Glutamatergic neuron (in vitro differentiated cells): ENCODE data around the gene POLDIP2. TPM values are rescaled to one million over a fixed set of nuclear protein-coding genes. Genes with fewer than 3 reads are reported as not detected.

Experiments
- DNase-seq: peaks from one replicate; pipeline ENCODE4 v3.0.0; 2022
- H3K27ac Mint-ChIP-seq: one replicate; pipeline ENCODE4 v1.8.0; 2020; ENCODE audit warnings: mild to moderate bottlenecking, mixed read lengths, inconsistent platforms; ENCODE audit not compliant: unreplicated experiment
- H3K27me3 Mint-ChIP-seq: one replicate; pipeline ENCODE4 v1.8.0; 2020; ENCODE audit warnings: mild to moderate bottlenecking, moderate library complexity, mixed read lengths, inconsistent platforms; ENCODE audit not compliant: unreplicated experiment
- H3K36me3 Mint-ChIP-seq: one replicate; pipeline ENCODE4 v1.8.0; 2020; ENCODE audit warnings: mild to moderate bottlenecking, mixed read lengths, inconsistent platforms; ENCODE audit not compliant: unreplicated experiment
- H3K4me1 Mint-ChIP-seq: one replicate; pipeline ENCODE4 v1.8.0; 2020; ENCODE audit warnings: mild to moderate bottlenecking, low read depth, mixed read lengths, inconsistent platforms; ENCODE audit not compliant: unreplicated experiment
- H3K4me3 Mint-ChIP-seq: one replicate; pipeline ENCODE4 v1.8.0; 2020; ENCODE audit warnings: mild to moderate bottlenecking, mixed read lengths, inconsistent platforms; ENCODE audit not compliant: unreplicated experiment
- H3K9me3 Mint-ChIP-seq: one replicate; pipeline ENCODE4 v1.8.0; 2020; ENCODE audit warnings: mild to moderate bottlenecking, moderate library complexity, mixed read lengths, inconsistent platforms; ENCODE audit not compliant: unreplicated experiment
- CTCF ChIP-seq: fragments of 200-600 bp; sonication (generic); IDR thresholded peaks from one replicate; pipeline ENCODE4 v1.5.0; 2021; ENCODE audit not compliant: partially characterized antibody, unreplicated experiment
- total RNA-seq: library from RNA; stranded (reverse); fragmentation: NEBNext Ultra II Directional; extraction: Animal tissue kit (Norgen Biotek cat#: 25700); gene quantifications from one replicate; pipeline ENCODE4 v1.2.1, GENCODE V29; 2021; ENCODE audit not compliant: unreplicated experiment

POLDIP2 gene
- total RNA-seq, 1 donor from 2014 or later, result 73.5 TPM

- H3K27me3 Mint-ChIP-seq, result peaks cover 11% of the 10 kb centered on the region
- H3K4me1 Mint-ChIP-seq, result peaks cover 4% of the 10 kb centered on the region
- peak overlapping the region; percentile 73 for H3K4me3 Mint-ChIP-seq
- H3K36me3 Mint-ChIP-seq, result no peaks in the 10 kb centered on the region
- no peak for DNase-seq
- H3K27ac Mint-ChIP-seq, result no peak overlapping the region
- peaks cover 14% of the 10 kb centered on the region for H3K9me3 Mint-ChIP-seq
- TF ChIP-seq CTCF, result no peak
These were observed 47.1 kb upstream of the POLDIP2 start for GRCh38 chr17:28404461-28404811.

GRCh38 chr17:28404007-28404406, 46.7 kb upstream of the POLDIP2 start:
- Mint-ChIP-seq H3K9me3 (peaks cover 14% of the 10 kb centered on the region), H3K27ac (peak overlapping the region; percentile 25), H3K4me1 (peaks cover 4% of the 10 kb centered on the region), H3K36me3 (no peaks in the 10 kb centered on the region), H3K4me3 (peak overlapping the region; percentile 73), H3K27me3 (peaks cover 14% of the 10 kb centered on the region)
- DNase-seq, result no peak
- TF ChIP-seq CTCF, result no peak

GRCh38 chr17:28402844-28403243, 45.5 kb upstream of the POLDIP2 start:
- no peak for DNase-seq
- Mint-ChIP-seq H3K27me3 (peaks cover 20% of the 10 kb centered on the region), H3K9me3 (peaks cover 11% of the 10 kb centered on the region), H3K27ac (no peak overlapping the region), H3K36me3 (peaks cover 4% of the 10 kb centered on the region), H3K4me3 (no peak overlapping the region), H3K4me1 (peaks cover 12% of the 10 kb centered on the region)
- no peak for TF ChIP-seq CTCF

- no peak overlapping the region for H3K27ac Mint-ChIP-seq
- no peak for DNase-seq
- no peak for TF ChIP-seq CTCF
- H3K27me3 Mint-ChIP-seq, result peaks cover 22% of the 10 kb centered on the region
- H3K9me3 Mint-ChIP-seq, result peaks cover 11% of the 10 kb centered on the region
- H3K4me3 Mint-ChIP-seq, result no peak overlapping the region
- H3K36me3 Mint-ChIP-seq, result peaks cover 4% of the 10 kb centered on the region
- H3K4me1 Mint-ChIP-seq, result peaks cover 12% of the 10 kb centered on the region
These were observed 44.9 kb upstream of the POLDIP2 start for GRCh38 chr17:28402224-28402630.

GRCh38 chr17:28399808-28400207, 42.5 kb upstream of the POLDIP2 start:
- H3K27ac Mint-ChIP-seq, result no peak overlapping the region
- H3K4me3 Mint-ChIP-seq, result no peak overlapping the region
- DNase-seq, result no peak
- H3K27me3 Mint-ChIP-seq, result peaks cover 19% of the 10 kb centered on the region
- H3K4me1 Mint-ChIP-seq, result peaks cover 10% of the 10 kb centered on the region
- no peak for TF ChIP-seq CTCF
- H3K36me3 Mint-ChIP-seq, result peaks cover 4% of the 10 kb centered on the region
- peaks cover 10% of the 10 kb centered on the region for H3K9me3 Mint-ChIP-seq
